NCI-H2081 (cell line): ENCODE data around the gene GNA12.
"Not testable (repeated sequence)": the region's sequence is repeated elsewhere in the genome, so short reads cannot be mapped to it uniquely, and the experiment has no call there.

Source experiments
- DNase-seq, 2 experiments: peaks; one replicate each; lab custom pipeline; 2025; lab: John Stamatoyannopoulos, UW

Gene GNA12

DNA sequence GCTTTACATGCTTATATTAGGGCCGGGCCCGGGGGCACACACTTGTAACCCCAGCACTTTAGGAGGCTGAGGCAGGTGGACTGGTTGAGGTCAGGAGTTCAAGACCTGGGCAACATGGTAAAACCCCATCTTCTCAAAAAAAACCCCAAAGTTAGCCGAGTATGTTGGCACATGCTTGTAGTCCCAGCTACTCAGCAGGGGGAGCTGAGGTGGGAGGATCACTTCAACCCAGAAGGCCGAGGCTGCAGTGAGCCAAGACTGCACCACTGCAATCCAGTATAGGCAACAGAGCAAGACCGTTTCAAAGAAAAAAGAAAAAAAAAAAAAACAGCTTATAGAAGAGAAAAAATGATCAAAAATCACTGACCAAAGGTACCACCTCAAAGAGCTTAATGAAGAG is 93.0 kb downstream of the GNA12 start:
- no peak for DNase-seq

- no peak for DNase-seq
Measured at GRCh38 chr7:2750004-2750407, 94.1 kb downstream of the GNA12 start.

DNA sequence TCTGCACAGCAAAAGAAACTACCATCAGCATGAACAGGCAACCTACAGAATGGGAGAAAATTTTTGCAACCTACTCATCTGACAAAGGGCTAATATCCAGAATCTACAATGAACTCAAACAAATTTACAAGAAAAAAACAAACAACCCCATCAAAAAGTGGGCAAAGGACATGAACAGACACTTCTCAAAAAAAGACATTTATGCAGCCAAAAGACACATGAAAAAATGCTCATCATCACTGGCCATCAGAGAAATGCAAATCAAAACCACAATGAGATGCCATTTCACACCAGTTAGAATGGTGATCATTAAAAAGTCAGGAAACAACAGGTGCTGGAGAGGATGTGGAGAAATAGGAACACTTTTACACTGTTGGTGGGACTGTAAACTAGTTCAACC is 95.4 kb downstream of the GNA12 start:
- DNase-seq, result not testable (repeated sequence)

DNA sequence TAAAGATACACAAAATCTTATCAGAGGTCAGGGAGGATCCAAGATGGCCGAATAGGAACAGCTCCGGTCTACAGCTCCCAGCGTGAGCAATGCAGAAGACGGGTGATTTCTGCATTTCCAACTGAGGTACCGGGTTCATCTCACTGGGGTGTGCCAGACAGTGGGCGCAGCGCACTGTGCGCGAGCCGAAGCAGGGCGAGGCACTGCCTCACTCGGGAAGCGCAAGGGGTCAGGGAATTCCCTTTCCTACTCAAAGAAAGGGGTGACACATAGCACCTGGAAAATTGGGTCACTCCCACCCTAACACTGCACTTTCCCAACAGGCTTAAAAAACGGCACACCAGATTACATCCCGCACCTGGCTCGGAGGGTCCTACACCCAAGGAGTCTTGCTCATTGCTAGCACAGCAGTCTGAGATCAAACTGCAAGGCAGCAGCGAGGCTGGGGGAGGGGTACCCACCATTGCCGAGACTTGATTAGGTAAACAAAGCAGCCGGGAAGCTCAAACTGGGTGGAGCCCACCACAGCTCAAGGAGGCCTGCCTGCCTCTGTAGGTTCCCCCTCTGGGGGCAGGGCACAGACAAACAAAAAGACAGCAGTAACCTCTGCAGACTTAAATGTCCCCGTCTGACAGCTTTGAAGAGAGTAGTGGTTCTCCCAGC is 100.5 kb downstream of the GNA12 start:
- not testable (repeated sequence) for DNase-seq

GRCh38 chr7:2738766-2739549 is 105.2 kb downstream of the GNA12 start:
- no peak for DNase-seq

DNA sequence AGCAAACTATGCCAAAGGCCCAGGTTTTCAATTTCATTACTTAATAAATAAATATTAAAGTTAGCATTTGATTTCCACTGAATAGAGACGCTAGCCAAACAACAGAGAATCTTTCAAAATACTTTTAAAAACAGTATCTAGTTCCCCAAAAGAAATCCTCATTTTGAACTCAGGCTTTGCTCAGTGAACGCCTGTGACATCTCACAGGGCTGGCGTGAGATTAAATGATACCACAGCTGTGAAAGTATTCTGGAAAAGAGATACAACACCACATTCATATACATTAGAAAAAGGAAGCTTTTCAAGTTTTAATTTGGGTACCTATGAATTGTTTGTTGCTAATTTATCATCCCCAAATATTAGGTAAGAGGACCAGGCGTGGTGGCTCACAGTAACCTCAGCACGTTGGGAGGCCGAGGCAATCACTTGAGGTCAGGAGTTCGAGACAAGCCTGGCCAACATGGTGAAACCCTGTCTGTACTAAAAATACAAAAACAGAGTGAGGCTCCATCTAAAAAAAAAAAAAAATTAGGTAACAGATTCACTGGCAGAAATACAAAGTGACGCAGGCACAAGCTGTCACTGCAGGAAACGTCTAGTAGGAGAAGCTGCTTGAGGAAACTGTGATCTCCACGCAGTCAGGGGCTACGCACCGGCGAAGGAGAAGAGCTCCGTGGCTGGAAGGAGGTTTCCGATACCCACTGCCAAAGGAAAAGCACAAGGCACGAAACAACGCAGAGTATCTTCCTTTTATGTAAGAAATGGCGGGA is 106.2 kb downstream of the GNA12 start:
- DNase-seq, result no peak

GRCh38 chr7:2737005-2737743 is 106.9 kb downstream of the GNA12 start:
- not testable (repeated sequence) for DNase-seq

DNA sequence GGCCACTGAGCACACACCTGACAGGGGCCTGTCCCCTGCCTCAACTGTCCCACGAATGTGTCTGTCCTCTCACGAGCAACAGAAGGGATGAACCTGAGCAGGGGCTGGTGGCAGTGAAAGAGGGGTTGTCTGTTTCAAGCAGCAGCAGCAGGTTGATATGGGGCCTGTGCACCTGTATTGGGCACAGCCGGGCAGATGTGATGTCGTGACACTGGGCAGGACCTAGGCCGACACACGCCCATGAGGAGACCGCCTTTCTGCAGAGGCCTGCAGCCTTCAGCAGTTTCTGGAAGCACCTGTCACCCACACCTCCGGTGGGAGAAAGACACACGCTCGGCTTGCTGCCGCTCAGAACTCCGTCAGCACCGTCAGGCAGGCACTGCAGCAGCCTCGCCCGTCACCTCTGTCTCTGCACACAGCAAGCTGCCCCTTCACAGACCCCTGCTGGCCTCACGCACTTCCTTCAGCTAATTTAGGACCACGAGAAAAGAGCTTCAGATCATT is 107.6 kb downstream of the GNA12 start:
- DNase-seq, result no peak

DNA sequence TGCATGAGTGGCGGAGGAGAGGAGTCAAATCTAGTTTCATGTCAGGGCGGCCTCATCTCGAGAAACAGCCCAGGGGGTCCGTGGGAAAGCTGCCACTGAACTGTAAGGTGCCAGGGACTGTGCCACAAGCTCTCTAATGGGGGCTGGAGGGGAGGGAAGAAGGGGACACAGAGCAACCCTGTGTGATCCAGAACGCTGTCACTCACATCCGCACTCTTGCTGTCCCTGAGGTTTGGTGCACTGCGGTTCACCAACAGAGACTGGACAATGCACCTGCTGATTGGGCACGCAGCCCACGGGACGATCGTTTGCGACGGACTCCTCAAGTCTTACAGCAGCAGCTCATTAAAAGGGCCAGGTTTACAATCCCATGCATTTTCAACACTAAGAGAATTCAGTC is 108.4 kb downstream of the GNA12 start:
- DNase-seq, result no peak

GRCh38 chr7:2734751-2735571 is 109.1 kb downstream of the GNA12 start:
- DNase-seq, result peak in 1 of 2 experiments; percentile 63

- DNase-seq, result no peak
Measured at GRCh38 chr7:2734084-2734686, 109.9 kb downstream of the GNA12 start.

DNA sequence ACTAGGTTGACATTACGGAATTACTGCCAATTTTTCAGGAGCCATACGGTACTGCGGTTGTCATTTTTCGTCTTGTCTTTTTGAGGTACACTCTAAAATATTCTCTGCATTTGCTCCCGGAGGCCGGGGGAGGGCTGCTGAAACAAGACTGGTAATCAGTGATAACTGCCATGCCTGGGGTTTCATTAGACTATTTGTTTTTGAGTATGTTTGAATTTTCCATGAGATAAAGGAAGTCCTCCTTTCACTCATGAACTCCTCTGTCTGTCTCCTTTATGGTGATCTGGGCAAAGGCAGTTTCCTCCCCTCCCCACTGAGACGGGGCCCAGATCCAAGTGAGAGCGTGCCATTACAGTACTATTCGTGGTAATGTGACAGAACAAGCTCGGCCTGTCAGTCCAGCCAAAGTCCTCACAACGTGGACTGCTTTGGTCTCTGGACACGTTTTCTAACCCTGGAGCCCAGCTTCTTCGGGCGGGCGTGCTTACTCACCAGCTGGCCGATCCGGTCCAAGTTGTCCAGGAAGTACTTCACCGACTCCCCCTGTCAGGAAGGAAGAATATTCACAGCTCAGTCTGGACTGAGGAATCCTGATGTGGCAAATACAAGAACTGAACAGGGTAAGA is 111.0 kb downstream of the GNA12 start:
- DNase-seq, result peak in 1 of 2 experiments; percentile 53

DNA sequence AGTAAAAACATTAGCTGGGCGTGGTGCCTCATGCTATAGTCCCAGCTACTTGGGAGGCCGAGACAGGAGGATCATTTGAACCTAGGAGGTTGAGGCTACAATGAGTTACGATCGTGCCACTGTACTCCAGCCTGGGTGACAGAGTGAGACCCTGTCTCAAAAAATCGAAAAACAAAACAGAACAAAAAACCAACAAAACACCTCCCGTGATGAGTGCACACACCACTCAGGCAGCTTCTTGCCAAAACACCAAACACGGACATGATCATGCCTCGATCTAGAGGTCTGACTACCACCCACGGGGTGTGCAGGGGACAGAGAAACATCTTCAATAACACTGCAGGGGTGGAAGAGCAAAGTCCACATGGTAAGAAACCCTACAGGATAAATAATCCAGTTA is 111.7 kb downstream of the GNA12 start:
- DNase-seq, result no peak

DNA sequence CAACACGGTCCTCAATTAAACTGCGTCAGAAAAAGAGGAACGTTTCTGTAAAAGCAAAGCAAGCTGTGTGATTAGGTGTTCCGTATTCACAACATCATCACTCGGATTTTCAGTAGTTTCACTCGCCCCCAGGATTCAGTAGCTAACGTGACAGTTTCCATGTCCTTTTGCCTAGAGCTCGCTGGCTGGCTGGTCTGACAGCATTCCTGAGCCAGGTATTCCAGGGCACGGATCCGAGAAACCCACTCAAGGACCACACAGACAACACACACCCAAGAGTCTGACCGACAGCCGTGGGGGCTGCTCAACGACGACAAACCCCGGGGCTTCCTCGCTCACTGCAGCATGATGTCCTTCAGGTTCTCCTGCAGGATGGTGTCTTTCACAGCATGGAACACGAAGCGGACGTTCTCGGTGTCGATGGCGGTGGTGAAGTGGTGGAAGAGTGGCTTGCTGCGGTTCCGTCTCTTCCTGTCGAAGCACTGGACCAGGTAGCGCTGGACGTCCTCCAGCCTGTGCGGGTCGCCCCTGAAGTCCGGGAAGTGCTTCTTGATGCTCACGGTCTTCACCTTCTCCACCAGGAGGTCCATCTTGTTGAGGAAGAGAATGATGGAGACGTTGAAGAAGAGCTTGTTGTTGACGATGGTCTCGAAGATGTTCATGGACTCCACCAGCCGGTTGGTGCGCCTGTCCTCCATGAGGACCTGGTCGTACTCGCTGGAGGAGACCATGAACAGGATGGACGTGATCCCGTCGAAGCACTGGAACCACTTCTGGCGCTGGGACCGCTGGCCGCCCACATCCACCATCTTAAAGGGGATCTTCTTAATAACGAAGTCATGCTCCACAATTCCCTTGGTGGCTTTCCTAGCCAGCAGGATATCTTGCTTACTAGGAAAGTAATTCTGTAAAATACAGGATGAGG is 113.0 kb downstream of the GNA12 start:
- DNase-seq, result no peak

DNA sequence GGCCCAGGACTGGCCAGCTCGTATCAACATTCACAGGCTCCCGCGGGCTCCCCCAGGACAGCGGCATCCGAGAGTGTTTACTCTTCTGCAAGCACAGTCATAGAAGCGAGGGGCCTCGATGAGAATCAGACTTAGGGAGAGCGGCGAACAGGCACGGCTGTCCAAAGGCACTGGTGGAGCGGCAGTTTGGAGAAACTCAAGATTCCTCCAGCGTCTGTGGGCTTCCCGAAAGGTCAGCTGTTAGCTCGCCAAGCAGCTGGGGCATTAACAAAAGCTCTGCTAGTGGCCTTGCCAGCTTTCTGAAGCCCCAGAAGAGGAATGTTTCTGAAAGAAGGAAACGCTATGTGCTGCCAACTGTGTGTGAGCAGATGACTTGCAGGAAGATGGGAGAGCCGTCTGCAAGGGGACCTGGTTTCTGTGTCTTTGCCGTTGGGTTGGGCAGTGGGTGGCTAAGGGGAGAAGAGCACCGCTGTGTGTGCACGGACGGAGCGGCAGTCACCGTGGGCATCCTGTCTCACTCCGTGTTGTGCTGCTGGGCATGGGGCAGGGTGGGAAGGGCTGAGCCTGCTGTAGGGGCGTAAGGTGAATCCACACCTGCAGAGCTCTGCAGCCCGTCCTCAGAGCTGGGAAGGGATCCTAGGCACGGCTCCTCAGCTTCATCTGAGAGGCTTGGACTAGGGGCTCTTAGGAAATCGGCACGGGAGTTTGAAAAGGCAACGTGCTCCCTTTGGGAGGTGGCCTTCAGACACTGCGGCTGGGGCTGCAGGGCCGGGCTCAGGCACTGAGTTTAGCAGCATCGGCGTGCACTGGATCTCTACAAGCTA is 114.0 kb downstream of the GNA12 start:
- no peak for DNase-seq

DNA sequence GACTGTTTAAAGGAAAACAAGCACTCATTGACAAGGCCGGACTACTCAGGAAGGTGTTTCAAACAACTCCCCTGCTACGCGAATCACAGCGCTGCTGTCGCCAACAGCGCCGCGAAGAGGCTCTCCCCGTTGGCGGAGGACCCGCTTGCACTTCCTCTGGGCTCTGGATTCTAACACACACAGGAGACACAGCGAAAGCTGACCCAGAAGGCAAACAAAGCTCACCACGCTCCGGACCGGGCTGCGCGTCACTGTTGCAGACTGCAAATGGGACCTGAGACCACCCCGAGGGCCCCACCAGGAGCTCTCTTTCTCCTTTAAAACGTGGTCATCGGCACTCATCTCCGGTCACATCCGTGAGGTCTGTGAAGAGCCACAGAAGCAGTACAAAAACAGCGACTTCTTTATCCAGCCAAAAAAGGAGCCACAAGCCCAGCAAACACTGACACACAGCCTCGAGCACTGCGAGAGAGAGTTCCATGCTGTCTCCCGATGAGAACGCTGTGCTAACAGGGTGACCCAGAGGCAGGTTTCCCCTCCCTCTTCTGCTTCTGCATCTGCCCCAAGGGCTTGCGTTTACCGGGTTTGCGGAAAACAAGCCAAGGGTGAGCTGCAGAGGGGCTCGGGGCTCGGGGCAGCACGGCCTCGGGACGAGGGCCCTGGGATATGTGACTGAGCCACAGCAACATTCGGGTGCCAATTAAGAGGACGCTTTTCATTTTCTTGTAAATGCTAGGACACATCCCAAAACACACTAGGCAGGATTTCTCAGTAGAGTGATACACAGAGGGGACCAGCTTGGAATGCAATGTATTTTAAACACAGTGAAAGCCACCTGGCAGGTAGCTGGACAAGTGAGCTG is 114.8 kb downstream of the GNA12 start:
- no peak for DNase-seq
